K562 treated with DMSO at 1 percent for 4 hours (cell line): ENCODE measurements around the gene IFIH1. TPM values are rescaled to one million over a fixed set of nuclear protein-coding genes. Genes with fewer than 3 reads are reported as not detected.

Experiments
- total RNA-seq: library from RNA; unstranded; fragments of 300-600 nt; gene quantifications from 2 replicates; pipeline ENCODE4 v1.2.3, GENCODE V29; 2022; ENCODE audit not compliant: insufficient read depth

IFIH1 gene
- 4.2 and 5.0 TPM in 2 replicates for total RNA-seq

DNA sequence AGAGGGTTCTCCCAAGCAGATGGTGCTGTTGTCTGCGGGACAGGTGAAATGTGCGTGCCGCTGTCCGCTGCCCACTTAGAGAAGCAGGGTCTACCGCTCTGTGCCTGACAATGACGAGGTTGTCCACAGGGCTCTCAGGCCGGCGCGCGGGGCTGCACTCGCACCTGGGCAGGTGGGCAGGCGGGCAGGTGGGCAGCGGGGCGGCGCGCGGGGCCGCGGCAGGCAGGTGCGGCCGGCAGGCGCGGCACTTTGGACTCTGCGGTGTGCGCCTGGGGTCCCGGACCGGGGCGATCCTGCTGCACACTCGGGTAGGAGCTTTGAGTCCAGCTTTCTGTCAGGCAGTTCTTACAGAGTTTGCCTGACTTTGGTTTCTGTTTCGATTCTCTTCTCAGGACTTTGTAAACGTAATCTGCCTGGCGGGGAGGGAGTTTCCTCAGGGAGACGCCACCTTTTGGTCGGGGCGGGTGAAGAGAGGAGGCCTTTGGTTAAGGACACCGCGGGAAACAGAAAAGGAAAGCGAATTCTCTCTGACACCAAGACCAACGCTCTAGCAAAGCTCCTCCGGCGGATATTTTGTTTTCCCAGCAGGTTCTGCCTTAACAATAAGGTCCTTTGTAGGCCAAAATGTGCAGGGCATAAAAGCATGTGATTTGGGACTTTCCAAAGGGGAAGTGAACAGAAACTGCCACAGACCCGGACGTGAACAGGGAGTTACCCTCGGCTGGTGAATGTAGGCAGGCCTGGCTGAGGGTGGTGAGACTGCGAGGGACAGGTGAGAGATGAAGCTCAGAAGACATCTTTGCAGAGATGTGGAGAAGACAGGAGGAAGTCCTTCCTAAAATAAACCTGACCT, at the start of gene IFIH1:
TSS of gene IFIH1 (minus strand) at position 357 of the 853 bp plus-strand sequence. CDS start 377 bp downstream, outside the sequence.

GRCh38 chr2:162343824-162344616, 25.5 kb upstream of the IFIH1 start, which contains the start of gene GCA:
GCA (plus strand) TSS chr2:162344132; CDS start chr2:162344249, 117 bp downstream.

GRCh38 chr2:162243294-162243693, 75.2 kb downstream of the IFIH1 start, which contains the start of gene FAP:
FAP (minus strand) TSS chr2:162243445; CDS start chr2:162243327, 118 bp downstream.

Other genes starting within 250 kb of the IFIH1 start
- not detected in 2 replicates for gene DPP4, start 244.5 kb downstream of the IFIH1 start, total RNA-seq
- gene GCG, start 166.4 kb downstream of the IFIH1 start, total RNA-seq, result not detected in 2 replicates
- gene FAP, start 75.2 kb downstream of the IFIH1 start, total RNA-seq, result not detected in 2 replicates
- 1.1 and 1.4 TPM in 2 replicates for gene GCA, start 25.4 kb upstream of the IFIH1 start, total RNA-seq